Lower leg skin (tissue), 4 donors: ENCODE measurements around the gene GRHL1. TPM values are rescaled to one million over a fixed set of nuclear protein-coding genes. Genes with fewer than 3 reads are reported as not detected.

Experiments
- DNase-seq, 2 donors: peaks; one replicate each; pipeline ENCODE4 v3.0.0-alpha.2; 2019; ENCODE audit warnings: low spot score in 2 of 2
- H3K4me3 ChIP-seq: fragments of 200-600 bp; sonication (generic); 2 replicates; pipeline ENCODE4 v1.5.1; 2017; ENCODE audit warnings: mild to moderate bottlenecking, low read depth; ENCODE audit not compliant: poor library complexity, severe bottlenecking
- POLR2A ChIP-seq, 2 donors: fragments of 450-650 bp; IDR thresholded peaks; one replicate each; pipeline ENCODE4 v1.6.1; 2016 to 2017; ENCODE audit warnings: antibody characterized with exemption in 2 of 2, mild to moderate bottlenecking in 1 of 2, moderate library complexity in 1 of 2
- WGBS, 2 donors: methylation state at CpG; one replicate each; pipeline ENCODE4 v1.1.5; 2018; 5-methylcytosine and 5-hydroxymethylcytosine counted together
- intact Hi-C: fragments of 100-400 bp; cut with DNase I; formaldehyde crosslinking; loops from one replicate; pipeline ENCODE4 v1.15.0; 2023; ENCODE audit warnings: low total_unique reads
- total RNA-seq, 4 donors: library from RNA; depleted of rRNA; stranded (reverse); fragments of >200 nt; gene quantifications; one replicate each; pipeline ENCODE4 v1.1.0, GENCODE V29; 2016
- TF ChIP-seq, protein P1 (sequence below), 3 donors: fragments of 450-650 bp; IDR thresholded peaks; one replicate each; pipeline ENCODE4 v1.5.1; 2016; ENCODE audit warnings: antibody characterized with exemption in 3 of 3, mild to moderate bottlenecking in 3 of 3, moderate library complexity in 2 of 3

The GRHL1 gene, protein sequence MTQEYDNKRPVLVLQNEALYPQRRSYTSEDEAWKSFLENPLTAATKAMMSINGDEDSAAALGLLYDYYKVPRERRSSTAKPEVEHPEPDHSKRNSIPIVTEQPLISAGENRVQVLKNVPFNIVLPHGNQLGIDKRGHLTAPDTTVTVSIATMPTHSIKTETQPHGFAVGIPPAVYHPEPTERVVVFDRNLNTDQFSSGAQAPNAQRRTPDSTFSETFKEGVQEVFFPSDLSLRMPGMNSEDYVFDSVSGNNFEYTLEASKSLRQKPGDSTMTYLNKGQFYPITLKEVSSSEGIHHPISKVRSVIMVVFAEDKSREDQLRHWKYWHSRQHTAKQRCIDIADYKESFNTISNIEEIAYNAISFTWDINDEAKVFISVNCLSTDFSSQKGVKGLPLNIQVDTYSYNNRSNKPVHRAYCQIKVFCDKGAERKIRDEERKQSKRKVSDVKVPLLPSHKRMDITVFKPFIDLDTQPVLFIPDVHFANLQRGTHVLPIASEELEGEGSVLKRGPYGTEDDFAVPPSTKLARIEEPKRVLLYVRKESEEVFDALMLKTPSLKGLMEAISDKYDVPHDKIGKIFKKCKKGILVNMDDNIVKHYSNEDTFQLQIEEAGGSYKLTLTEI
- 100 to 1,000 TPM; 104 to 134 (median 115) TPM for total RNA-seq

DNA sequence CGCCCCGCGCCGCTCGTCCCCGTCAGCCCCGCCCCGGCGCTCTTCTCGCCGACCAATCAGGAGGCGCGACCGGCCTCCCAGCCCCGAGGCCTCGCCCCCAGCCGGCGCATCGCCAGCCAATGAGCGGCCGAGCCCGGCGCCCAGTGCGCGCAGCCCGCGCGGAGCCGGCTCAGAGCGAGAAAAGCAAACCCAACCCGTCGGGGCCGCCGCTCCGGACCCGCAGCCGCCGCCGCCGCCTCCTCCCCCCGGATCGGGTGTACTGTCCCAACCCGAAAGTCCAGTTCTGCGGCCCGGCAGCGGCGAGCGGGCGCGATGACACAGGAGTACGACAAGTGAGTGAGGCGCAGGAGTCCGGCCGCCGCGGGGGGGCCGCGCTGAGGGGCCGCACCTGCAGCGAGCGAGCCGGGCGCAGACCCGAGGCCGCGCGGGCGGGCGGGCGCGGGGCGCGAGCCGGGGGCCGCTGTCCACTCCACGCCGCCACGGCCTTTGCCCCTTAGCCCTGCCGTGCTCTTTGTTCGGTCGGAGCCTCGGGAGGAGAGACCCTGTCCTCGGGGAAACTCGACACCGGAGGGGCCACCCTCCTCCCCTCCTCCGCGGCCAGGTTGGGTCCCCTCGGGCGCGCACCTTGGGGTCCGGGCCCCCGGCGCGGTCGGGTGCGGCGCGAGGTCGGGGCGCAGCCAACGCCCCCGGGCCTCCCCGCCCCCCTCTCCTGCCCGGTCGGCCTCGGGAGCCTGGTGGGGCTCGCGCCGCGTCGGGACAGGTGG is at the start of gene GRHL1:
GRHL1 (plus strand) TSS at position 172 of the 764 bp plus-strand sequence; CDS start at position 313, 141 bp downstream.
- peak within 1 kb of the TSS; percentile 62 for H3K4me3 ChIP-seq
- 1 to 11% methylated on average over 3 to 53 of the region's 111 CpGs for WGBS, 2 donors
- intact Hi-C loops, result loop anchor here (1.0 kb wide), 1 partner anchor 94 kb away; no protein-coding TSS in a partner anchor
- no peak for TF ChIP-seq POLR2A (IDR thresholded peaks at IDR 0.05)
- TF ChIP-seq, protein P1, sequence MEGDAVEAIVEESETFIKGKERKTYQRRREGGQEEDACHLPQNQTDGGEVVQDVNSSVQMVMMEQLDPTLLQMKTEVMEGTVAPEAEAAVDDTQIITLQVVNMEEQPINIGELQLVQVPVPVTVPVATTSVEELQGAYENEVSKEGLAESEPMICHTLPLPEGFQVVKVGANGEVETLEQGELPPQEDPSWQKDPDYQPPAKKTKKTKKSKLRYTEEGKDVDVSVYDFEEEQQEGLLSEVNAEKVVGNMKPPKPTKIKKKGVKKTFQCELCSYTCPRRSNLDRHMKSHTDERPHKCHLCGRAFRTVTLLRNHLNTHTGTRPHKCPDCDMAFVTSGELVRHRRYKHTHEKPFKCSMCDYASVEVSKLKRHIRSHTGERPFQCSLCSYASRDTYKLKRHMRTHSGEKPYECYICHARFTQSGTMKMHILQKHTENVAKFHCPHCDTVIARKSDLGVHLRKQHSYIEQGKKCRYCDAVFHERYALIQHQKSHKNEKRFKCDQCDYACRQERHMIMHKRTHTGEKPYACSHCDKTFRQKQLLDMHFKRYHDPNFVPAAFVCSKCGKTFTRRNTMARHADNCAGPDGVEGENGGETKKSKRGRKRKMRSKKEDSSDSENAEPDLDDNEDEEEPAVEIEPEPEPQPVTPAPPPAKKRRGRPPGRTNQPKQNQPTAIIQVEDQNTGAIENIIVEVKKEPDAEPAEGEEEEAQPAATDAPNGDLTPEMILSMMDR (IDR thresholded peaks at IDR 0.05), result no peak
- DNase-seq, result peak; percentile 87 to 97

GRCh38 chr2:9905413-9905812 is 46.1 kb upstream of the GRHL1 start:
- no peak for DNase-seq
- intact Hi-C loops, result no loop called here
- 38 to 48% methylated on average over 1 of the region's 1 CpG for WGBS, 2 donors
- no peak overlapping the region for H3K4me3 ChIP-seq
- TF ChIP-seq POLR2A (IDR thresholded peaks at IDR 0.05), result no peak
- TF ChIP-seq, protein P1 (IDR thresholded peaks at IDR 0.05), result no peak

DNA sequence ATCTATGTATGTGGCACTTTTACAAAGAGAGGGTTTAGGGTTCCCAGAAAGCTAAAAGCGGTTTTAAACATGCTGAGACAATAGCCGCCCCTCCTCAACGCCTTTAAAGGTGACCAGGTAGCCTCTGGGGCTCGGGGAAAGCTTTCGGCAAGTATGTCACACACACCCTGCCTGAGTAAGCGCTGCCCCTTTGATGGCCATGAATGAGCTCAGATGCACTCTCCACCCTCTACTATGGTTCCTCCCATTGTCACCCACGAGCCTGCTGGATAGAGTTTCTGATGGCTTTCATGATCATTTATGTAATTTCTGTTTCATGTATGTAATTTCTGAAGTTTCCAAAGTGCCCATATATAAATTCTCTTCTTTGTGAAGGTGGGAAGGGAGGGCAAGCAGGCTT is 44.1 kb upstream of the GRHL1 start:
- DNase-seq, result no peak
- intact Hi-C loops, result no loop called here
- no peak overlapping the region for H3K4me3 ChIP-seq
- 92 to 95% methylated on average over 7 of the region's 7 CpGs for WGBS, 2 donors
- no peak for TF ChIP-seq POLR2A (IDR thresholded peaks at IDR 0.05)

DNA sequence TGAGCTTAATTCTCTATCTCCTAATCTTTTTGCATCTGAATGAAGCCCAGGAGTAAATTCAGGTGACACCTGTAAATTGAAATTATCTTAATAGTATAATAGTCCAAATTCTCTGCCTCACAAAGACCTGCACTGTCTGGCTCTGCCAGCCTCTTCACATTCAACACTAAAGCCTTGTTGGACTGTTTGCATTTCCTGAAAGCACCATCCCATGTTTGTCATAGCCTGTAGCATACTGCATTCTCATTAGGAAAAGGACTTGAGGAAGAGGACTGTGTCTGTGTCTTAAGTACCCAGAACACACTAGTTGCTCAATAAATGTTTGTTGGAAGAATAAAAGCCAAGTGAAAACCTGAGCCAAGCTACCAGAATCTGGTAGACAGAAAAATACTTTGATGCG is 42.9 kb upstream of the GRHL1 start:
- intact Hi-C loops, result no loop called here
- no peak for DNase-seq

GRCh38 chr2:9909106-9909505 is 42.4 kb upstream of the GRHL1 start:
- TF ChIP-seq POLR2A (IDR thresholded peaks at IDR 0.05), result no peak
- TF ChIP-seq, protein P1 (IDR thresholded peaks at IDR 0.05), result no peak
- intact Hi-C loops, result no loop called here
- 74 to 81% methylated on average over 2 of the region's 2 CpGs for WGBS, 2 donors
- no peak for DNase-seq
- no peak overlapping the region for H3K4me3 ChIP-seq

More for the DNA sequence above, 42.9 kb upstream of the GRHL1 start:
- TF ChIP-seq, protein P1 (IDR thresholded peaks at IDR 0.05), result no peak
- TF ChIP-seq POLR2A (IDR thresholded peaks at IDR 0.05), result no peak
- H3K4me3 ChIP-seq, result no peak overlapping the region
- WGBS, 2 donors, result 96% methylated on average over 1 of the region's 1 CpG

- 80 to 92% methylated on average over 4 of the region's 4 CpGs for WGBS, 2 donors
- no peak overlapping the region for H3K4me3 ChIP-seq
- no peak for DNase-seq
- TF ChIP-seq POLR2A (IDR thresholded peaks at IDR 0.05), result no peak
- TF ChIP-seq, protein P1 (IDR thresholded peaks at IDR 0.05), result no peak
- intact Hi-C loops, result no loop called here
Observed at GRCh38 chr2:9910699-9911098, 40.8 kb upstream of the GRHL1 start.
